Measurements from ENCODE around the gene CKMT2. TPM values are rescaled to one million over a fixed set of nuclear protein-coding genes. Genes with fewer than 3 reads are reported as not detected.

The CKMT2 gene
- total and polyA plus RNA-seq, 2 of the 8 experiments (the other 6 are each of a cell fraction or from before 2014, with no cell fraction given) = 2.4 to 5.0 TPM

- no peak for TF ChIP-seq CTCF (IDR thresholded peaks at IDR 0.05; ENCODE audit: control extremely low read depth in 1 of 3, insufficient read depth in 1 of 3, low read depth in 1 of 3, low read length in 3 of 3)
- TF ChIP-seq POLR2A (IDR thresholded peaks at IDR 0.05; ENCODE audit: control extremely low read depth in 1 of 2, low read depth in 2 of 2, low read length in 2 of 2) = no peak
- no peak for TF ChIP-seq PHF8 (conservative IDR thresholded peaks at IDR 0.05; ENCODE audit: low read depth, low read length)
- TF ChIP-seq RAD21 (IDR thresholded peaks at IDR 0.05 in 1 of 2, conservative IDR thresholded peaks at IDR 0.05 in 1 of 2; ENCODE audit: low read depth in 2 of 2, low read length in 2 of 2) = no peak
- no peak for TF ChIP-seq SAP30 (IDR thresholded peaks at IDR 0.05; ENCODE audit: insufficient read depth, insufficient replicate concordance, low read length)
These were observed 35.5 kb downstream of the CKMT2 start (continued) for GRCh38 chr5:81268521-81269196.

Data from H1 (cell line).